ENCODE data around the gene ZSWIM6. TPM values are rescaled to one million over a fixed set of nuclear protein-coding genes. Genes with fewer than 3 reads are reported as not detected.

Gene ZSWIM6
- total RNA-seq, 1 donor from 2014 or later = 35.9 TPM

- peaks cover 4% of the 10 kb centered on the region for H3K9me3 Mint-ChIP-seq
- peaks cover 5% of the 10 kb centered on the region for H3K36me3 Mint-ChIP-seq
- H3K4me3 Mint-ChIP-seq = no peak overlapping the region
- H3K27ac Mint-ChIP-seq = peak overlapping the region; percentile 26
- no peak for TF ChIP-seq CTCF (IDR thresholded peaks at IDR 0.05; ENCODE audit: unreplicated experiment)
- no peak for DNase-seq (ENCODE audit: low spot score in 2 of 2, unreplicated experiment in 2 of 2)
- H3K4me1 Mint-ChIP-seq = peaks cover 40% of the 10 kb centered on the region
- no peaks in the 10 kb centered on the region for H3K27me3 Mint-ChIP-seq (ENCODE audit: low read depth)
These were observed 65.9 kb downstream of the ZSWIM6 start for GRCh38 chr5:61397937-61398336.

- peaks cover 5% of the 10 kb centered on the region for H3K36me3 Mint-ChIP-seq
- DNase-seq (ENCODE audit: low spot score in 2 of 2, unreplicated experiment in 2 of 2) = no peak
- H3K4me1 Mint-ChIP-seq = peaks cover 45% of the 10 kb centered on the region
These were observed 66.4 kb downstream of the ZSWIM6 start for GRCh38 chr5:61398440-61398839.

GRCh38 chr5:61399679-61400078 lies 67.6 kb downstream of the ZSWIM6 start:
- Mint-ChIP-seq H3K27me3 (ENCODE audit: low read depth) (no peaks in the 10 kb centered on the region), H3K4me1 (peaks cover 54% of the 10 kb centered on the region), H3K9me3 (peaks cover 4% of the 10 kb centered on the region), H3K36me3 (peaks cover 5% of the 10 kb centered on the region), H3K27ac (peak overlapping the region; percentile 56), H3K4me3 (no peak overlapping the region)
- TF ChIP-seq CTCF (IDR thresholded peaks at IDR 0.05; ENCODE audit: unreplicated experiment) = no peak
- no peak for DNase-seq (ENCODE audit: low spot score in 2 of 2, unreplicated experiment in 2 of 2)

More at GRCh38 chr5:61398440-61398839, 66.4 kb downstream of the ZSWIM6 start:
- H3K4me3 Mint-ChIP-seq = no peak overlapping the region
- no peak overlapping the region for H3K27ac Mint-ChIP-seq
- no peak for TF ChIP-seq CTCF (IDR thresholded peaks at IDR 0.05; ENCODE audit: unreplicated experiment)
- peaks cover 4% of the 10 kb centered on the region for H3K9me3 Mint-ChIP-seq
- no peaks in the 10 kb centered on the region for H3K27me3 Mint-ChIP-seq (ENCODE audit: low read depth)

GRCh38 chr5:61401726-61402125 lies 69.7 kb downstream of the ZSWIM6 start:
- no peak for DNase-seq (ENCODE audit: low spot score in 2 of 2, unreplicated experiment in 2 of 2)
- TF ChIP-seq CTCF (IDR thresholded peaks at IDR 0.05; ENCODE audit: unreplicated experiment) = no peak
- Mint-ChIP-seq H3K4me1 (peaks cover 64% of the 10 kb centered on the region), H3K27ac (peak overlapping the region; percentile 90), H3K27me3 (ENCODE audit: low read depth) (no peaks in the 10 kb centered on the region), H3K4me3 (no peak overlapping the region), H3K36me3 (peaks cover 5% of the 10 kb centered on the region), H3K9me3 (peaks cover 4% of the 10 kb centered on the region)

GRCh38 chr5:61402244-61402823 lies 70.3 kb downstream of the ZSWIM6 start:
- no peak for TF ChIP-seq CTCF (IDR thresholded peaks at IDR 0.05; ENCODE audit: unreplicated experiment)
- H3K4me3 Mint-ChIP-seq = no peak overlapping the region

More at GRCh38 chr5:61402244-61402823, 70.3 kb downstream of the ZSWIM6 start:
- Mint-ChIP-seq H3K27me3 (ENCODE audit: low read depth) (no peaks in the 10 kb centered on the region), H3K4me1 (peaks cover 65% of the 10 kb centered on the region), H3K27ac (peak overlapping the region; percentile 90), H3K9me3 (peaks cover 4% of the 10 kb centered on the region), H3K36me3 (peaks cover 5% of the 10 kb centered on the region)
- no peak for DNase-seq (ENCODE audit: low spot score in 2 of 2, unreplicated experiment in 2 of 2)
